ENCODE results near the gene NOP14. TPM values are rescaled to one million over a fixed set of nuclear protein-coding genes. Genes with fewer than 3 reads are reported as not detected.
A peak's percentile ranks its signal among the peaks of the same experiment; 100 is the strongest.

The NOP14 gene
- total and polyA plus RNA-seq, 2 experiments from 2014 or later: 15.9 to 20.5 TPM

GRCh38 chr4:2900741-2901140, 62.5 kb downstream of the NOP14 start:
- Histone ChIP-seq H3K36me3 (ENCODE audit: low read depth) (peaks cover 69% of the 10 kb centered on the region), H3K27ac (no peak overlapping the region), H3K9me2 (ENCODE audit: insufficient read depth) (no peaks in the 10 kb centered on the region), H3K4me3 (no peak overlapping the region), H3K4me1 (ENCODE audit: insufficient read depth) (no peaks in the 10 kb centered on the region), H3K27me3 (replicated peaks; ENCODE audit: insufficient read depth) (no peaks in the 10 kb centered on the region), H3F3A (ENCODE audit: insufficient read depth) (no peaks in the 10 kb centered on the region), H3K9ac (no peak overlapping the region), H3K4me2 (ENCODE audit: unreplicated experiment) (no peak overlapping the region), H3K79me2 (ENCODE audit: insufficient read depth) (peaks cover 22% of the 10 kb centered on the region), H4K20me1 (ENCODE audit: insufficient read depth) (no peaks in the 10 kb centered on the region), H3K9me3 (ENCODE audit: low read depth) (no peaks in the 10 kb centered on the region), H2AFZ (no peak overlapping the region)
- in situ Hi-C loops (cut with MboI): no loop called here
- 94 to 97% methylated on average over 6 of the region's 6 CpGs for WGBS, 2 experiments (ENCODE audit: low coverage in 1 of 2, low lambda C conversion rate in 2 of 2, missing lambda C conversion rate in 2 of 2)
- no peak for TF ChIP-seq EZH2phosphoT487 (IDR thresholded peaks at IDR 0.05; ENCODE audit: insufficient read depth, low read depth)
- no peak for TF ChIP-seq EZH2 (IDR thresholded peaks at IDR 0.05; ENCODE audit: insufficient read depth, poor library complexity, severe bottlenecking)
- DNase-seq: no peak

GRCh38 chr4:2898001-2898400, 65.2 kb downstream of the NOP14 start:
- Histone ChIP-seq H3K27me3 (replicated peaks; ENCODE audit: insufficient read depth) (no peaks in the 10 kb centered on the region), H3K9me2 (ENCODE audit: insufficient read depth) (no peaks in the 10 kb centered on the region), H2AFZ (no peak overlapping the region), H4K20me1 (ENCODE audit: insufficient read depth) (no peaks in the 10 kb centered on the region), H3K27ac (no peak overlapping the region), H3K36me3 (ENCODE audit: low read depth) (peaks cover 49% of the 10 kb centered on the region), H3F3A (ENCODE audit: insufficient read depth) (no peaks in the 10 kb centered on the region), H3K4me2 (ENCODE audit: unreplicated experiment) (no peak overlapping the region), H3K4me1 (ENCODE audit: insufficient read depth) (no peaks in the 10 kb centered on the region), H3K4me3 (no peak overlapping the region), H3K9ac (no peak overlapping the region), H3K79me2 (ENCODE audit: insufficient read depth) (peaks cover 47% of the 10 kb centered on the region), H3K9me3 (ENCODE audit: low read depth) (no peaks in the 10 kb centered on the region)
- TF ChIP-seq EZH2phosphoT487 (IDR thresholded peaks at IDR 0.05; ENCODE audit: insufficient read depth, low read depth) (no peak), EZH2 (IDR thresholded peaks at IDR 0.05; ENCODE audit: insufficient read depth, poor library complexity, severe bottlenecking) (no peak)
- WGBS, 2 experiments (ENCODE audit: low coverage in 1 of 2, low lambda C conversion rate in 2 of 2, missing lambda C conversion rate in 2 of 2): 75 to 78% methylated on average over 3 of the region's 3 CpGs
- in situ Hi-C loops (cut with MboI): no loop called here
- DNase-seq: no peak

GRCh38 chr4:2893772-2894171, 69.4 kb downstream of the NOP14 start:
- H2AFZ ChIP-seq: no peak overlapping the region
- H3F3A ChIP-seq (ENCODE audit: insufficient read depth): peaks cover 4% of the 10 kb centered on the region; the same call in 1 of the 2 replicates
- no peaks in the 10 kb centered on the region for H3K9me3 ChIP-seq (ENCODE audit: low read depth)
- WGBS, 2 experiments (ENCODE audit: low coverage in 1 of 2, low lambda C conversion rate in 2 of 2, missing lambda C conversion rate in 2 of 2): 31 to 38% methylated on average over 5 of the region's 5 CpGs
- in situ Hi-C loops (cut with MboI): no loop called here
- no peaks in the 10 kb centered on the region for H3K9me2 ChIP-seq (ENCODE audit: insufficient read depth)
- H3K27me3 ChIP-seq (replicated peaks; ENCODE audit: insufficient read depth): no peaks in the 10 kb centered on the region
- no peak for DNase-seq
- H3K36me3 ChIP-seq (ENCODE audit: low read depth): peaks cover 19% of the 10 kb centered on the region
- no peak overlapping the region for H3K4me3 ChIP-seq
- H3K79me2 ChIP-seq (ENCODE audit: insufficient read depth): peaks cover 89% of the 10 kb centered on the region
- peaks cover 15% of the 10 kb centered on the region for H3K4me1 ChIP-seq (ENCODE audit: insufficient read depth)
- H3K4me2 ChIP-seq (ENCODE audit: unreplicated experiment): no peak overlapping the region
- H3K9ac ChIP-seq: no peak overlapping the region
- no peak overlapping the region for H3K27ac ChIP-seq
- TF ChIP-seq EZH2 (IDR thresholded peaks at IDR 0.05; ENCODE audit: insufficient read depth, poor library complexity, severe bottlenecking) (no peak), EZH2phosphoT487 (IDR thresholded peaks at IDR 0.05; ENCODE audit: insufficient read depth, low read depth) (no peak)
- no peaks in the 10 kb centered on the region for H4K20me1 ChIP-seq (ENCODE audit: insufficient read depth)

GRCh38 chr4:2891294-2891693, 71.9 kb downstream of the NOP14 start:
- Histone ChIP-seq H3K79me2 (ENCODE audit: insufficient read depth) (peaks cover 97% of the 10 kb centered on the region), H4K20me1 (ENCODE audit: insufficient read depth) (no peaks in the 10 kb centered on the region), H2AFZ (no peak overlapping the region), H3K4me1 (ENCODE audit: insufficient read depth) (peaks cover 15% of the 10 kb centered on the region), H3F3A (ENCODE audit: insufficient read depth) (peaks cover 8% of the 10 kb centered on the region), H3K9me3 (ENCODE audit: low read depth) (no peaks in the 10 kb centered on the region), H3K27me3 (replicated peaks; ENCODE audit: insufficient read depth) (no peaks in the 10 kb centered on the region), H3K36me3 (ENCODE audit: low read depth) (peaks cover 13% of the 10 kb centered on the region), H3K9ac (no peak overlapping the region), H3K4me3 (no peak overlapping the region), H3K9me2 (ENCODE audit: insufficient read depth) (no peaks in the 10 kb centered on the region), H3K4me2 (ENCODE audit: unreplicated experiment) (peak overlapping the region; percentile 2), H3K27ac (peak overlapping the region; percentile 9; the same call in 1 of the 2 replicates)
- peak; percentile 73 for DNase-seq
- in situ Hi-C loops (cut with MboI): no loop called here
- TF ChIP-seq EZH2phosphoT487 (IDR thresholded peaks at IDR 0.05; ENCODE audit: insufficient read depth, low read depth) (no peak), EZH2 (IDR thresholded peaks at IDR 0.05; ENCODE audit: insufficient read depth, poor library complexity, severe bottlenecking) (no peak)
- WGBS, 2 experiments (ENCODE audit: low coverage in 1 of 2, low lambda C conversion rate in 2 of 2, missing lambda C conversion rate in 2 of 2): 63 to 73% methylated on average over 5 of the region's 5 CpGs

GRCh38 chr4:2888886-2889285, 74.3 kb downstream of the NOP14 start:
- DNase-seq: peak; percentile 40

More at GRCh38 chr4:2888886-2889285, 74.3 kb downstream of the NOP14 start:
- no peak overlapping the region for H3K4me3 ChIP-seq
- no peak overlapping the region for H3K4me2 ChIP-seq (ENCODE audit: unreplicated experiment)
- 50 to 59% methylated on average over 3 of the region's 3 CpGs for WGBS, 2 experiments (ENCODE audit: low coverage in 1 of 2, low lambda C conversion rate in 2 of 2, missing lambda C conversion rate in 2 of 2)
- H3K36me3 ChIP-seq (ENCODE audit: low read depth): peaks cover 33% of the 10 kb centered on the region
- no peak overlapping the region for H2AFZ ChIP-seq
- no peak overlapping the region for H3K27ac ChIP-seq
- H3K9ac ChIP-seq: no peak overlapping the region
- H3K79me2 ChIP-seq (ENCODE audit: insufficient read depth): peaks cover 95% of the 10 kb centered on the region
- in situ Hi-C loops (cut with MboI): no loop called here
- peaks cover 8% of the 10 kb centered on the region for H3F3A ChIP-seq (ENCODE audit: insufficient read depth)
- no peaks in the 10 kb centered on the region for H4K20me1 ChIP-seq (ENCODE audit: insufficient read depth)
- no peaks in the 10 kb centered on the region for H3K27me3 ChIP-seq (replicated peaks; ENCODE audit: insufficient read depth)
- H3K9me3 ChIP-seq (ENCODE audit: low read depth): no peaks in the 10 kb centered on the region
- H3K4me1 ChIP-seq (ENCODE audit: insufficient read depth): peaks cover 15% of the 10 kb centered on the region
- H3K9me2 ChIP-seq (ENCODE audit: insufficient read depth): no peaks in the 10 kb centered on the region
- TF ChIP-seq EZH2phosphoT487 (IDR thresholded peaks at IDR 0.05; ENCODE audit: insufficient read depth, low read depth) (no peak), EZH2 (IDR thresholded peaks at IDR 0.05; ENCODE audit: insufficient read depth, poor library complexity, severe bottlenecking) (no peak)

Other genes starting within 250 kb of the NOP14 start
- gene TNIP2, start 207.1 kb downstream of the NOP14 start, total RNA-seq (2014; rRNA removed; shearing (Covaris generic)): 55.2 and 64.6 TPM in 2 replicates
- gene TNIP2, start 207.1 kb downstream of the NOP14 start, polyA plus RNA-seq (2016; fragmentation: Nextera tagmentation; extraction: Ambion mirVana): 40.6 and 41.0 TPM in 2 replicates
- 31.2 and 46.3 TPM in 2 replicates for gene SH3BP2, start 170.3 kb downstream of the NOP14 start, total RNA-seq (2014; rRNA removed; shearing (Covaris generic))
- gene SH3BP2, start 170.3 kb downstream of the NOP14 start, polyA plus RNA-seq (2016; fragmentation: Nextera tagmentation; extraction: Ambion mirVana): 19.1 and 20.9 TPM in 2 replicates
- 188 and 219 TPM in 2 replicates for gene ADD1, start 119.6 kb downstream of the NOP14 start, total RNA-seq (2014; rRNA removed; shearing (Covaris generic))
- 175 and 181 TPM in 2 replicates for gene ADD1, start 119.6 kb downstream of the NOP14 start, polyA plus RNA-seq (2016; fragmentation: Nextera tagmentation; extraction: Ambion mirVana)
- 5.8 and 7.1 TPM in 2 replicates for gene GRK4, start 165 bp upstream of the NOP14 start, total RNA-seq (2014; rRNA removed; shearing (Covaris generic))
- gene GRK4, start 165 bp upstream of the NOP14 start, polyA plus RNA-seq (2016; fragmentation: Nextera tagmentation; extraction: Ambion mirVana): 5.1 and 6.5 TPM in 2 replicates
- gene HTT-AS, start 111.1 kb upstream of the NOP14 start, total RNA-seq (2014; rRNA removed; shearing (Covaris generic)): not detected in 2 replicates
- not detected in 2 replicates for gene HTT-AS, start 111.1 kb upstream of the NOP14 start, polyA plus RNA-seq (2016; fragmentation: Nextera tagmentation; extraction: Ambion mirVana)
- 14.8 and 26.5 TPM in 2 replicates for gene HTT, start 111.3 kb upstream of the NOP14 start, total RNA-seq (2014; rRNA removed; shearing (Covaris generic))
- 7.0 and 8.2 TPM in 2 replicates for gene HTT, start 111.3 kb upstream of the NOP14 start, polyA plus RNA-seq (2016; fragmentation: Nextera tagmentation; extraction: Ambion mirVana)